K562 (cell line): ENCODE data around the gene ITGAV. TPM values are rescaled to one million over a fixed set of nuclear protein-coding genes. Genes with fewer than 3 reads are reported as not detected.

Experiments used
- BRCA1 ChIP-seq, 2 experiments: fragments of 450-650 bp in 1 of 2; sonication (generic) in 1 of 2; formaldehyde crosslinking in 1 of 2; IDR thresholded peaks; 2 replicates each; pipeline versions ENCODE4 v1.5.0 to v1.6.1; 2017 to 2020; ENCODE audit warnings: mild to moderate bottlenecking in 1 of 2, missing genetic modification reagents in 1 of 2
- CHCHD3 ChIP-seq: fragments of 250-450 bp; sonication (Bioruptor Pico); IDR thresholded peaks from 2 replicates; pipeline ENCODE4 v2.1.2; 2022; ENCODE audit warnings: mild to moderate bottlenecking
- EHMT2 ChIP-seq: fragments of 450-650 bp; IDR thresholded peaks from 2 replicates; pipeline ENCODE4 v1.6.1; 2018; ENCODE audit warnings: antibody characterized with exemption
- FOXA1 ChIP-seq: fragments of 450-650 bp; IDR thresholded peaks from 2 replicates; pipeline ENCODE4 v1.6.1; 2016; ENCODE audit warnings: mild to moderate bottlenecking, borderline replicate concordance
- FOXJ3 ChIP-seq: sonication (generic); formaldehyde crosslinking; IDR thresholded peaks from 2 replicates; pipeline ENCODE4 v1.4.0; 2020; ENCODE audit warnings: mild to moderate bottlenecking, missing genetic modification reagents
- IRF2 ChIP-seq: sonication (generic); formaldehyde crosslinking; IDR thresholded peaks from 2 replicates; pipeline ENCODE4 v1.8.1; 2022; ENCODE audit warnings: mild to moderate bottlenecking, missing genetic modification reagents
- JUND ChIP-seq, 2 experiments: IDR thresholded peaks; 2 replicates in 1 of 2; 3 replicates in 1 of 2; pipeline ENCODE4 v1.6.1; 2011; ENCODE audit warnings: borderline replicate concordance in 2 of 2, low read depth in 2 of 2, low read length in 2 of 2, improper control_type of control experiment in 1 of 2, missing biosample characterization in 1 of 2, missing genetic modification characterization in 1 of 2, missing genetic modification reagents in 1 of 2
- LARP7 ChIP-seq: fragments of 450-650 bp; IDR thresholded peaks from 2 replicates; pipeline ENCODE4 v1.6.1; 2016
- MTA1 ChIP-seq: fragments of 450-650 bp; IDR thresholded peaks from 2 replicates; pipeline ENCODE4 v1.6.1; 2017; ENCODE audit warnings: borderline replicate concordance
- NCOA1 ChIP-seq: fragments of 450-650 bp; IDR thresholded peaks from 2 replicates; pipeline ENCODE4 v1.6.1; 2016; ENCODE audit warnings: low read depth
- NR3C1 ChIP-seq: sonication (generic); formaldehyde crosslinking; IDR thresholded peaks from 2 replicates; pipeline ENCODE4 v1.8.1; 2022; ENCODE audit warnings: missing genetic modification reagents
- PCBP2 ChIP-seq: fragments of 200-400 bp; formaldehyde crosslinking; IDR thresholded peaks from 2 replicates; pipeline ENCODE4 v1.6.1; 2018; ENCODE audit warnings: low read length, low read depth, mild to moderate bottlenecking, moderate library complexity; ENCODE audit not compliant: poor library complexity, severe bottlenecking
- TOE1 ChIP-seq, 2 experiments: fragments of 450-650 bp in 1 of 2; sonication (generic) in 1 of 2; formaldehyde crosslinking in 1 of 2; IDR thresholded peaks; 2 replicates each; pipeline versions ENCODE4 v1.7.1 to v1.8.0; 2016 to 2022; ENCODE audit warnings: borderline replicate concordance in 2 of 2, mild to moderate bottlenecking in 2 of 2, antibody characterized with exemption in 1 of 2, inconsistent platforms in 1 of 2, low read depth in 1 of 2, missing genetic modification reagents in 1 of 2, moderate library complexity in 1 of 2
- ZNF134 ChIP-seq: fragments of 250-450 bp; sonication (Bioruptor Pico); conservative IDR thresholded peaks from 2 replicates; pipeline ENCODE4 v1.4.0; 2020
- ZNF263 ChIP-seq: sonication (generic); formaldehyde crosslinking; IDR thresholded peaks from 2 replicates; pipeline ENCODE4 v1.8.0; 2022; ENCODE audit warnings: mild to moderate bottlenecking, missing genetic modification reagents, borderline replicate concordance
- ZNF354B ChIP-seq: fragments of 250-450 bp; sonication (Bioruptor Pico); IDR thresholded peaks from 2 replicates; pipeline ENCODE4 v1.4.0; 2020
- polyA plus RNA-seq, 8 experiments: library from polyadenylated mRNA; depleted of rRNA in 4 of 8; stranded (reverse) in 5 of 8; unstranded in 3 of 8; fragments of >200 nt; fragmentation: Nextera tagmentation in 2 of 8; fragmentation: Illumina TruSeq in 1 of 8; extraction: Ambion mirVana in 2 of 8; extraction: Trizol in 1 of 8; gene quantifications; 2 replicates each; pipeline versions ENCODE4 v1.2.1 to v1.2.3, GENCODE V29; 2011 to 2014; ENCODE audit warnings: inconsistent platforms in 1 of 8, missing spikeins in 1 of 8
- total RNA-seq, 7 experiments: library from RNA; depleted of rRNA in 6 of 7; stranded (reverse); fragments of >200 nt in 6 of 7; fragmentation: Illumina TruSeq in 2 of 7; extraction: Trizol in 2 of 7; gene quantifications; 2 replicates each; pipeline versions ENCODE4 v1.2.1 to v1.2.3, GENCODE V29; 2011 to 2021; ENCODE audit warnings: low replicate concordance in 1 of 7
- TF ChIP-seq, protein P1 (sequence below): fragments of 250-450 bp; sonication (Bioruptor Pico); IDR thresholded peaks from 2 replicates; pipeline ENCODE4 v1.5.0; 2022; ENCODE audit warnings: mild to moderate bottlenecking
- TF ChIP-seq, protein P2 (sequence below), 2 experiments: fragments of 250-450 bp in 1 of 2; fragments of 450-650 bp in 1 of 2; sonication (Bioruptor Pico) in 1 of 2; IDR thresholded peaks; 2 replicates each; pipeline versions ENCODE4 v1.6.1 to v1.8.0; 2016 to 2021; ENCODE audit warnings: mild to moderate bottlenecking in 2 of 2, moderate library complexity in 2 of 2, missing compliant biosample characterization in 1 of 2, missing genetic modification characterization in 1 of 2
- TF ChIP-seq, protein P3 (sequence below): sonication (generic); formaldehyde crosslinking; IDR thresholded peaks from 2 replicates; pipeline ENCODE4 v1.8.0; 2022; ENCODE audit warnings: missing genetic modification reagents, mild to moderate bottlenecking, borderline replicate concordance
- TF ChIP-seq, protein P4 (sequence below): conservative IDR thresholded peaks from 2 replicates; pipeline ENCODE4 v1.6.1; 2011; ENCODE audit warnings: low read depth, mild to moderate bottlenecking, low read length; ENCODE audit not compliant: control insufficient read depth

The ITGAV gene
- total and polyA plus RNA-seq, 9 of the 15 experiments (the other 6 are each of a cell fraction or from before 2014, with no cell fraction given): 3.7 to 17.7 (median 10.7) TPM

DNA sequence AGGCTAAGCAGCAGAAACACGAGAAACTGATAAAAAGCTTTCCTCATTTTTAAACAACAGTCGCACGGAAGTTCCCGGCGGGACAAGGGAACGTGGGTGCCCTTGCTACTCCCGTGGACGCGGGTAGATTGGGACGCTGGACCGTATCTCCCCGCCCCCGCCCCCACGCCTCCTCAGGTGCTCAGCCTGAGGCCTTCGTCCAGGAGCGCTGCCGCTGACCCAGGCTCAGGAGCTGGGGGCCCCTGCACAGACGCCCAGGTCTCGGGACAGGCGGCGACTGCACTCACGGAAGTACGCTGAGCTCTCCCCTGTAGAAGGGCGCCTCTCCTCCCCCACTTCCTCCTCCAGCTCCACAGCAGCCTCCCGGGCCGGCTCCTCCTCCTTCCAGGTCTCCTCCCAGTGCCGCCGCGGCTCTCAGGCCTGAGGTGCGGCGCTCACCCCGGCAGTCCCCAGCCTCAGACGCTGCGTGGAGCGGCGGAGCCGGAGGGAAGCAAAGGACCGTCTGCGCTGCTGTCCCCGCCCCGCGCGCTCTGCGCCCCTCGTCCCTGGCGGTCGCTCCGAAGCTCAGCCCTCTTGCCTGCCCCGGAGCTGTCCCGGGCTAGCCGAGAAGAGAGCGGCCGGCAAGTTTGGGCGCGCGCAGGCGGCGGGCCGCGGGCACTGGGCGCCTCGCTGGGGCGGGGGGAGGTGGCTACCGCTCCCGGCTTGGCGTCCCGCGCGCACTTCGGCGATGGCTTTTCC is at the start of gene ITGAV (continued):
- peak; percentile 63 for TF ChIP-seq ZNF263 (CRISPR knock-in tag)
- TF ChIP-seq, protein P1, sequence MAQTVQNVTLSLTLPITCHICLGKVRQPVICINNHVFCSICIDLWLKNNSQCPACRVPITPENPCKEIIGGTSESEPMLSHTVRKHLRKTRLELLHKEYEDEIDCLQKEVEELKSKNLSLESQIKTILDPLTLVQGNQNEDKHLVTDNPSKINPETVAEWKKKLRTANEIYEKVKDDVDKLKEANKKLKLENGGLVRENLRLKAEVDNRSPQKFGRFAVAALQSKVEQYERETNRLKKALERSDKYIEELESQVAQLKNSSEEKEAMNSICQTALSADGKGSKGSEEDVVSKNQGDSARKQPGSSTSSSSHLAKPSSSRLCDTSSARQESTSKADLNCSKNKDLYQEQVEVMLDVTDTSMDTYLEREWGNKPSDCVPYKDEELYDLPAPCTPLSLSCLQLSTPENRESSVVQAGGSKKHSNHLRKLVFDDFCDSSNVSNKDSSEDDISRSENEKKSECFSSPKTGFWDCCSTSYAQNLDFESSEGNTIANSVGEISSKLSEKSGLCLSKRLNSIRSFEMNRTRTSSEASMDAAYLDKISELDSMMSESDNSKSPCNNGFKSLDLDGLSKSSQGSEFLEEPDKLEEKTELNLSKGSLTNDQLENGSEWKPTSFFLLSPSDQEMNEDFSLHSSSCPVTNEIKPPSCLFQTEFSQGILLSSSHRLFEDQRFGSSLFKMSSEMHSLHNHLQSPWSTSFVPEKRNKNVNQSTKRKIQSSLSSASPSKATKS (CRISPR knock-in tag): no peak
- TF ChIP-seq PCBP2: no peak
- TF ChIP-seq LARP7: peak; percentile 35; the same call in 1 of the 2 replicates
- TF ChIP-seq, protein P2, sequence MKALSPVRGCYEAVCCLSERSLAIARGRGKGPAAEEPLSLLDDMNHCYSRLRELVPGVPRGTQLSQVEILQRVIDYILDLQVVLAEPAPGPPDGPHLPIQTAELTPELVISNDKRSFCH (CRISPR knock-in tag; IDR thresholded peaks at IDR 0.05): no peak
- TF ChIP-seq, protein P2 (tag; IDR thresholded peaks at IDR 0.05): 0 out of 2 replicates have a peak, but pooled peaks have one; percentile 0
- TF ChIP-seq BRCA1 (IDR thresholded peaks at IDR 0.05): no peak
- TF ChIP-seq BRCA1 (CRISPR knock-in tag; IDR thresholded peaks at IDR 0.05): no peak
- no peak for TF ChIP-seq CHCHD3
- no peak for TF ChIP-seq EHMT2
- TF ChIP-seq TOE1 (IDR thresholded peaks at IDR 0.05; ENCODE audit: borderline replicate concordance): peak; percentile 63; the same call in 1 of the 2 replicates
- no peak for TF ChIP-seq TOE1 (CRISPR knock-in tag; IDR thresholded peaks at IDR 0.05; ENCODE audit: borderline replicate concordance, low read depth)
- no peak for TF ChIP-seq ZNF354B (CRISPR knock-in tag)
- 0 out of 2 replicates have a peak, but pooled peaks have one; percentile 66 for TF ChIP-seq NCOA1
- TF ChIP-seq NR3C1 (CRISPR knock-in tag): peak; percentile 91; the same call in 1 of the 2 replicates
- 0 out of 2 replicates have a peak, but pooled peaks have one; percentile 25 for TF ChIP-seq JUND (IDR thresholded peaks at IDR 0.05; ENCODE audit: borderline replicate concordance, low read depth, low read length)
- no peak; the same call in 2 of the 3 replicates for TF ChIP-seq JUND (tag; IDR thresholded peaks at IDR 0.05; ENCODE audit: borderline replicate concordance, low read depth, low read length)
- no peak for TF ChIP-seq IRF2 (CRISPR knock-in tag)
- TF ChIP-seq MTA1: peak; percentile 33
- 0 out of 2 replicates have a peak, but pooled peaks have one; percentile 25 for TF ChIP-seq ZNF134 (CRISPR knock-in tag)
- TF ChIP-seq, protein P3, sequence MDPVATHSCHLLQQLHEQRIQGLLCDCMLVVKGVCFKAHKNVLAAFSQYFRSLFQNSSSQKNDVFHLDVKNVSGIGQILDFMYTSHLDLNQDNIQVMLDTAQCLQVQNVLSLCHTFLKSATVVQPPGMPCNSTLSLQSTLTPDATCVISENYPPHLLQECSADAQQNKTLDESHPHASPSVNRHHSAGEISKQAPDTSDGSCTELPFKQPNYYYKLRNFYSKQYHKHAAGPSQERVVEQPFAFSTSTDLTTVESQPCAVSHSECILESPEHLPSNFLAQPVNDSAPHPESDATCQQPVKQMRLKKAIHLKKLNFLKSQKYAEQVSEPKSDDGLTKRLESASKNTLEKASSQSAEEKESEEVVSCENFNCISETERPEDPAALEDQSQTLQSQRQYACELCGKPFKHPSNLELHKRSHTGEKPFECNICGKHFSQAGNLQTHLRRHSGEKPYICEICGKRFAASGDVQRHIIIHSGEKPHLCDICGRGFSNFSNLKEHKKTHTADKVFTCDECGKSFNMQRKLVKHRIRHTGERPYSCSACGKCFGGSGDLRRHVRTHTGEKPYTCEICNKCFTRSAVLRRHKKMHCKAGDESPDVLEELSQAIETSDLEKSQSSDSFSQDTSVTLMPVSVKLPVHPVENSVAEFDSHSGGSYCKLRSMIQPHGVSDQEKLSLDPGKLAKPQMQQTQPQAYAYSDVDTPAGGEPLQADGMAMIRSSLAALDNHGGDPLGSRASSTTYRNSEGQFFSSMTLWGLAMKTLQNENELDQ (CRISPR knock-in tag): 0 out of 2 replicates have a peak, but pooled peaks have one; percentile 23
- no peak for TF ChIP-seq FOXA1
- TF ChIP-seq, protein P4, sequence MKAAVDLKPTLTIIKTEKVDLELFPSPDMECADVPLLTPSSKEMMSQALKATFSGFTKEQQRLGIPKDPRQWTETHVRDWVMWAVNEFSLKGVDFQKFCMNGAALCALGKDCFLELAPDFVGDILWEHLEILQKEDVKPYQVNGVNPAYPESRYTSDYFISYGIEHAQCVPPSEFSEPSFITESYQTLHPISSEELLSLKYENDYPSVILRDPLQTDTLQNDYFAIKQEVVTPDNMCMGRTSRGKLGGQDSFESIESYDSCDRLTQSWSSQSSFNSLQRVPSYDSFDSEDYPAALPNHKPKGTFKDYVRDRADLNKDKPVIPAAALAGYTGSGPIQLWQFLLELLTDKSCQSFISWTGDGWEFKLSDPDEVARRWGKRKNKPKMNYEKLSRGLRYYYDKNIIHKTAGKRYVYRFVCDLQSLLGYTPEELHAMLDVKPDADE: no peak
- TF ChIP-seq FOXJ3 (CRISPR knock-in tag): no peak
